Suppressor macrophage (primary cell): Measurements from ENCODE around the gene RACGAP1.

Experiments used
- DNase-seq, 4 experiments: peaks; one replicate each; pipeline ENCODE4 v3.0.0-alpha.2; 2020 to 2022
- total RNA-seq, 17 experiments: gene quantifications; one replicate each; lab custom pipeline; 2026; ENCODE audit warnings: mixed read lengths in 6 of 17, inconsistent platforms in 3 of 17; lab: John Stamatoyannopoulos, UW

Gene RACGAP1, protein sequence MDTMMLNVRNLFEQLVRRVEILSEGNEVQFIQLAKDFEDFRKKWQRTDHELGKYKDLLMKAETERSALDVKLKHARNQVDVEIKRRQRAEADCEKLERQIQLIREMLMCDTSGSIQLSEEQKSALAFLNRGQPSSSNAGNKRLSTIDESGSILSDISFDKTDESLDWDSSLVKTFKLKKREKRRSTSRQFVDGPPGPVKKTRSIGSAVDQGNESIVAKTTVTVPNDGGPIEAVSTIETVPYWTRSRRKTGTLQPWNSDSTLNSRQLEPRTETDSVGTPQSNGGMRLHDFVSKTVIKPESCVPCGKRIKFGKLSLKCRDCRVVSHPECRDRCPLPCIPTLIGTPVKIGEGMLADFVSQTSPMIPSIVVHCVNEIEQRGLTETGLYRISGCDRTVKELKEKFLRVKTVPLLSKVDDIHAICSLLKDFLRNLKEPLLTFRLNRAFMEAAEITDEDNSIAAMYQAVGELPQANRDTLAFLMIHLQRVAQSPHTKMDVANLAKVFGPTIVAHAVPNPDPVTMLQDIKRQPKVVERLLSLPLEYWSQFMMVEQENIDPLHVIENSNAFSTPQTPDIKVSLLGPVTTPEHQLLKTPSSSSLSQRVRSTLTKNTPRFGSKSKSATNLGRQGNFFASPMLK
- total RNA-seq, result 12.9 to 79.7 (median 43.7) reads per million in 17 experiments

- DNase-seq, result peak; percentile 98 to 100 (median 100)
Observed at GRCh38 chr12:50025187-50026059, at the start of gene RACGAP1. Gene RACGAP1, minus strand, starts transcription at chr12:50025494. Its CDS starts 8,779 bp downstream, at chr12:50016715.

- no peak for DNase-seq
Observed at GRCh38 chr12:50073712-50074111, 48.4 kb upstream of the RACGAP1 start.

GRCh38 chr12:50073206-50073605, 47.9 kb upstream of the RACGAP1 start:
- DNase-seq, result no peak

DNA sequence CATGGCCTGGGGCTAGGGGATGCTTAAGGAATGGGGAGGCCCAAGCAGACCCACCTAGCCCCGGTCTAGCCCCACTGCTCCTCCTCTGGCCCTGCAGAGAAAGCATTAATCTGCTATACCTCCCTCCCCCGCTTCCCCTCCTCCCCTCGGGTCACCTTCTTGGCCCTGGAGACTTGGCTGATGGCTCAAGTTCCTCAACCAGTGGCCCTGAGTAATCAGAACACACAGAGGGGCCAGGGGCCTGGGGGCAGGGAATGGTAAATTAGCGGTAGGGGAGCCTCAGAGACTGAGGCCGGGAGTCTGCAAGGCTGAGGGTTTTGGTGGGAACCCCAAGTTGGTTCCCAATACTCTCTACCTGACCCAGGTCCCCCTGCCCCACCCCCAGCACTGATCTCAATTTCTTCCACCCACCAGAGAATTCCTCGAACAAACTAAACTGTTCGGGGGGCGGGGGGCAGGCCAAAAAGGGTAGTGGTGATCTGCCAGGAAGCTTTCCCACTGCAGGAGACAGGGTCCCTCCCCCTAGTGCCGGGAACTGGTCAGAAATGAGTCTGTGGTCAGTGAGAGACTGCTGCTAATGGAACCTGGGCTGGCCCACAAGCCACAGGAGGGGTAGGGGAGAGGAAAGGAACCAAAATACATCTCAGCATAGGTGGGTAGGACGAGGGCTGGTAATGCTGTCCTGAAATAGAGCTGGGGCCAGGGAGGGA, 47.1 kb upstream of the RACGAP1 start:
- no peak for DNase-seq

DNA sequence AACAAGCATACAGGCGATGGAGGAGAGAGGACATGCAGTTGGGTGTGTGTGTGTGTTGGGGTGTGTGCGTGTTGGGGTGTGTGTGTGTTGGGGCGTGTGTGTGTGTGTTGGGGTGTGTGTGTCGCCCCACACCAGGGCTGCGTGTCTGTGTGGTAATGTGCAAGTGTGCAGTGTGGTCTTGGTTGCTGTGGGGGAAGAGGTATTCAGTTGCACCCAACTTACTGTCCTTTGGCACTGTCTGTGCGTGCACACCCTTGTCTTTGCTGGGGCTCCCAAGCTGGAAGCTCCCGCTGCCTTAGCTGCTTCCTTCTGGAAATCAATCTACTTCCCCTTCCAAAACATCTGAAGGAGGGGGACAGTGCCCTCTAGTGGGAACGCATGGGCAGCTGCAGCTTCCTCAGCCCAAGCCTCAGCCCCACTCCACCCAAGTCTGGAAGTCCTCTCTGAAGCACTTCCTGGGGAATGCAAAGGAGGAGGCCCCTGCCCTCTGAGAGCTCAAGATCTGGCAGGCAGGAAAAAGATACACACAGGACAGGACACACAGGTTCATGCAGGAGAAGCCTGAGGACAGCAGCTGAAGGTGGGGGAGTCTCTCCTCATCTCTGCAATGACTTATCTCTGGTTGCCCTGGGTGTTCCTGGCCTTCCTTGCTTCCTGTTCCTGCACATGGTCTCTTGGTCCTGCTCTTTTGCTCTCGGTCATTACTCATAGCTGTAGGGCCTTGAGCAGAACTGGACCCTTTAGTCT, 45.2 kb upstream of the RACGAP1 start:
- peak; percentile 87 to 93 (median 90) for DNase-seq

GRCh38 chr12:50069539-50069938, 44.2 kb upstream of the RACGAP1 start:
- peak in 3 of 4 experiments; percentile 21 to 48 (median 43) for DNase-seq

GRCh38 chr12:50069069-50069468, 43.8 kb upstream of the RACGAP1 start:
- no peak for DNase-seq

DNA sequence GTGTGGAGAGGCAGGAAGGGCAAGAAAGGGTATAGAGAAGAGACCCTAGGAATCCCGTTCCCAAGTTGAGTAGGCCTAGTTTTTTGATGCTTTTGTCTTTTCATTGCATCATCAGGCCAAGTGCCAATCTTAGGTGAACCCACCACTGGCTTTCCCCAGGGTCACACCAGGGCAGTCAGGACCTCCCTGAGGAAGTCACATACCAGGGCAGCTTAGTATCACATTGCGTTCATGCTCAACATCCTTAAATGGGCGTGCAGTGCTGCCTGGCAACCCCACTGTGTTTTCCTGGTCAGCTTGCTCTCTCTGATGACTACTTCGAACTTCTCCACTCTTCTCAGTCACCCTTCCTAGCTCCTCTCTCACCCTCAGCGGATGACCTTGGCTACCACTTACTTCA, 41.1 kb upstream of the RACGAP1 start:
- peak; percentile 74 to 89 (median 82) for DNase-seq

- DNase-seq, result no peak
Observed at GRCh38 chr12:50065726-50066310, 40.5 kb upstream of the RACGAP1 start.

GRCh38 chr12:50062728-50063460, 37.6 kb upstream of the RACGAP1 start:
- DNase-seq, result no peak

- no peak for DNase-seq
Observed at GRCh38 chr12:50061946-50062686, 36.8 kb upstream of the RACGAP1 start.

DNA sequence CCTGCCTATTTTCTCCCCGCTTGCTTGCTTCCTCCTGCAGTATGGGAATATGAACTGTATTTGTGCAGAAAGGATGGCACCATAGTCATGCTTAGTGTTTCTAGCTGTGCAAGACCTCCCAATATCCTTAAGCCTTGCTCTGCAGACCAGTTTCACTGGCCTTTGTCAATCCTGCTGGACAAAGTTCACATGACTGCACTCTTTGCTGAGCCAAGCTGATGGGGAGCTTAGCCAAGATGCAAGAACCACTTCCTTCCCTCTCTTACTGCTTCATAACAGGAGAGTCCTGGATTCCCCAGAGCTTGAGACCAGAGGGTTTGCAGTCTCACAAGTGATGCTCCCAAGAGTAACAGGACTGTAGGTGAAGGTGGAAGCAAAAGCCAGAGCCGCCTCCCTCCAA, 35.9 kb upstream of the RACGAP1 start:
- DNase-seq, result peak; percentile 75 to 90 (median 83)

DNA sequence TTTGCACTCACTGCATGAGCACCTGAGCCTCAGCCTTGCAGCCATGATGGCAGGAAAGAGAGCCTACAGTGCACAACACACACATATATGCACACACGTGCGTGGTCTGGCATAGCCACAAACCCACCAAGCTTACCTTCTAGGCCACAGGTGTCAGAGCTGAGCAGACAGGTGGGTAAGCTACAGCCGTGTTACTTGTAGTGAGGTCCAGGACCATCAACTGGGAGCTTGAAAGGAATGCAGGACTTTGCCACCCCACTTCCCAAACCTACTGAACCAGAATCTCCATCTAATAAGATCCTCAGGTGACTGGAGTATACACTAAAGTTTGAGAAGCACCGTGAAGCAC, 34.8 kb upstream of the RACGAP1 start:
- DNase-seq, result no peak

DNA sequence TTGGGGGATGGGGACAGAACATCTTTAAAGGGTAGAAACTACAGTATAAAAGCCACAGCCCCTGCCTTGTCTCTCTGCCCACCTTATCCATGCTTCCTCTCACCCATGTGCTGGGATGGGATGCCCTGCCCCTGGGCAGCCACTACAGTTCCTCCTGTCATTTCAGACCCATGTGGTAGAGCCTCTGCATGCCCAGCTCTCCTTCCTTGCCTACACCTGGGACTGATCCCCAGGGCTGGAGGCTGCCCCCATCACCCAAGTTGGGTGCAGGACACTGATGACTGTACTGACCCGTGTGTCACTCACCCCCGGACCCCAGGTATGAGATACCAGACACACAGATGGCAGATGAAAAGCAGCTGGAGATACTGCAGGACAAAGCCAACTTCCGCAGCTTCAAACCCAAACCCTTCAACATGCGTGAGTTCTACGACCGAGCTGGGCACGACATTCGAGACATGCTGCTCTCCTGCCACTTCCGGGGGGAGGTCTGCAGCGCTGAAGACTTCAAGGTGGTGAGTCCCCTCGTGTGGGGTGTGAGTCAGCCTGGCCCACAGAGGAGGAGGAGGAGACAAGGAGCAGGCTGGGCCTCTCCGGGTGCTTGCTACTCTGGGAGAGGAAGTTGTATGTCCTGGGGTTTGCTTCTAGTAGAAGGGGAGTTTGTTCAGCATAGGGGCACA, 34.3 kb upstream of the RACGAP1 start:
- DNase-seq, result peak; percentile 65 to 84 (median 78)

DNA sequence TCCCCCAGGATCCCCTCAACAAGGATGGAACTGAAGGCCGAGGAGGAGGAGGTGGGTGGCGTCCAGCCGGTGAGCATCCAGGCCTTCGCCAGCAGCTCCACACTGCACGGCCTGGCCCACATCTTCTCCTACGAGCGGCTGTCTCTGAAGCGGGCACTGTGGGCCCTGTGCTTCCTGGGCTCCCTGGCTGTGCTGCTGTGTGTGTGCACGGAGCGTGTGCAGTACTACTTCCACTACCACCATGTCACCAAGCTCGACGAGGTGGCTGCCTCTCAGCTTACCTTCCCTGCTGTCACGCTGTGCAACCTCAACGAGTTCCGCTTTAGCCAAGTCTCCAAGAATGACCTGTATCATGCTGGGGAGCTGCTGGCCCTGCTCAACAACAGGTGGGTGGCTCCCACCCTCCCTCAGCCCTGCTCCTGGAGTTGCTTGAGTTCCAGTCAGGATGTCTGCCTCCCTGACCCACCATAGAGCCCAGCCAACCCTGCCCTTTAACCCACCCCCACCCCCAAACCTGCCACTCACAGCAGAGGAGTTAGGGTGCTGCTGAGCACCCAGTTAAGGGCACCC, 33.5 kb upstream of the RACGAP1 start:
- no peak for DNase-seq

GRCh38 chr12:50057896-50058670, 32.8 kb upstream of the RACGAP1 start:
- DNase-seq, result no peak

GRCh38 chr12:50057000-50057841, 31.9 kb upstream of the RACGAP1 start, which contains the start of gene ASIC1:
Gene ASIC1, plus strand, starts transcription at chr12:50057596. Its CDS starts 1,171 bp downstream, at chr12:50058767.
- DNase-seq, result peak; percentile 47 to 84 (median 62)
